Muscle layer of duodenum (tissue), 2 donors: ENCODE data around the gene CNOT4.

Experiments
- H3K27ac ChIP-seq: one replicate; pipeline ENCODE4 v1.7.0; 2013; ENCODE audit warnings: mild to moderate bottlenecking, low read length
- H3K27me3 ChIP-seq: one replicate; pipeline ENCODE4 v1.7.0; 2013; ENCODE audit warnings: low read depth, mild to moderate bottlenecking, control low read depth, low read length
- H3K36me3 ChIP-seq, 2 donors: one replicate each; pipeline ENCODE4 v1.7.0; 2013; ENCODE audit warnings: low read length in 2 of 2, control low read depth in 1 of 2, mild to moderate bottlenecking in 1 of 2; ENCODE audit not compliant: insufficient read depth in 2 of 2, control insufficient read depth in 1 of 2
- H3K4me1 ChIP-seq, 2 donors: one replicate each; pipeline ENCODE4 v1.7.0; 2013; ENCODE audit warnings: low read length in 2 of 2, mild to moderate bottlenecking in 2 of 2, control low read depth in 1 of 2, moderate library complexity in 1 of 2; ENCODE audit not compliant: insufficient read depth in 2 of 2, control insufficient read depth in 1 of 2
- H3K4me3 ChIP-seq, 2 donors: one replicate each; pipeline ENCODE4 v1.7.0; 2013; ENCODE audit warnings: low read length in 2 of 2, low read depth in 1 of 2, mild to moderate bottlenecking in 1 of 2
- H3K9me3 ChIP-seq, 2 donors: one replicate each; pipeline ENCODE4 v1.7.0; 2013; ENCODE audit warnings: low read length in 2 of 2, control low read depth in 1 of 2, mild to moderate bottlenecking in 1 of 2; ENCODE audit not compliant: control insufficient read depth in 1 of 2
- donor health status: healthy.

The CNOT4 gene

GRCh38 chr7:135537905-135538304, 28.0 kb upstream of the CNOT4 start:
- no peaks in the 10 kb centered on the region for H3K4me1 ChIP-seq
- no peaks in the 10 kb centered on the region for H3K9me3 ChIP-seq
- H3K27ac ChIP-seq: no peak overlapping the region
- no peaks in the 10 kb centered on the region for H3K27me3 ChIP-seq
- H3K36me3 ChIP-seq: no peaks in the 10 kb centered on the region
- no peak overlapping the region for H3K4me3 ChIP-seq

- no peak overlapping the region for H3K27ac ChIP-seq
- no peaks in the 10 kb centered on the region for H3K36me3 ChIP-seq
- no peaks in the 10 kb centered on the region for H3K4me1 ChIP-seq
- H3K9me3 ChIP-seq: no peaks in the 10 kb centered on the region
- no peaks in the 10 kb centered on the region for H3K27me3 ChIP-seq
- no peak overlapping the region for H3K4me3 ChIP-seq
Observed at GRCh38 chr7:135537453-135537852, 27.6 kb upstream of the CNOT4 start.

GRCh38 chr7:135536150-135536549, 26.2 kb upstream of the CNOT4 start:
- H3K4me1 ChIP-seq: no peaks in the 10 kb centered on the region
- no peaks in the 10 kb centered on the region for H3K27me3 ChIP-seq
- H3K27ac ChIP-seq: no peak overlapping the region
- H3K4me3 ChIP-seq: no peak overlapping the region
- no peaks in the 10 kb centered on the region for H3K9me3 ChIP-seq
- H3K36me3 ChIP-seq: no peaks in the 10 kb centered on the region

GRCh38 chr7:135527025-135527424, 17.1 kb upstream of the CNOT4 start:
- no peaks in the 10 kb centered on the region for H3K4me1 ChIP-seq
- H3K36me3 ChIP-seq: no peaks in the 10 kb centered on the region
- H3K27me3 ChIP-seq: no peaks in the 10 kb centered on the region
- no peak overlapping the region for H3K4me3 ChIP-seq
- no peaks in the 10 kb centered on the region for H3K9me3 ChIP-seq
- H3K27ac ChIP-seq: no peak overlapping the region

GRCh38 chr7:135525426-135525825, 15.5 kb upstream of the CNOT4 start:
- Histone ChIP-seq H3K9me3 (no peaks in the 10 kb centered on the region), H3K27me3 (no peaks in the 10 kb centered on the region), H3K4me3 (no peak overlapping the region), H3K36me3 (no peaks in the 10 kb centered on the region), H3K27ac (no peak overlapping the region), H3K4me1 (no peaks in the 10 kb centered on the region)

- no peaks in the 10 kb centered on the region for H3K27me3 ChIP-seq
- H3K4me3 ChIP-seq: no peak overlapping the region
- H3K27ac ChIP-seq: no peak overlapping the region
- H3K36me3 ChIP-seq: no peaks in the 10 kb centered on the region
- no peaks in the 10 kb centered on the region for H3K4me1 ChIP-seq
- H3K9me3 ChIP-seq: no peaks in the 10 kb centered on the region
Observed at GRCh38 chr7:135523146-135523545, 13.2 kb upstream of the CNOT4 start.

GRCh38 chr7:135522509-135522908, 12.6 kb upstream of the CNOT4 start:
- no peaks in the 10 kb centered on the region for H3K4me1 ChIP-seq
- no peaks in the 10 kb centered on the region for H3K36me3 ChIP-seq
- H3K27me3 ChIP-seq: no peaks in the 10 kb centered on the region
- H3K9me3 ChIP-seq: no peaks in the 10 kb centered on the region
- no peak overlapping the region for H3K27ac ChIP-seq
- no peak overlapping the region for H3K4me3 ChIP-seq

- no peaks in the 10 kb centered on the region for H3K9me3 ChIP-seq
- no peaks in the 10 kb centered on the region for H3K27me3 ChIP-seq
- no peaks in the 10 kb centered on the region for H3K4me1 ChIP-seq
- no peak overlapping the region for H3K4me3 ChIP-seq
- no peaks in the 10 kb centered on the region for H3K36me3 ChIP-seq
- H3K27ac ChIP-seq: no peak overlapping the region
Observed at GRCh38 chr7:135519871-135520270, 10.0 kb upstream of the CNOT4 start.

- Histone ChIP-seq H3K27me3 (no peaks in the 10 kb centered on the region), H3K4me3 (no peak overlapping the region)
Observed at GRCh38 chr7:135519233-135519688, 9.4 kb upstream of the CNOT4 start.

GRCh38 chr7:135518748-135519147, 8.8 kb upstream of the CNOT4 start:
- Histone ChIP-seq H3K27ac (no peak overlapping the region), H3K36me3 (no peaks in the 10 kb centered on the region), H3K4me1 (no peaks in the 10 kb centered on the region), H3K27me3 (no peaks in the 10 kb centered on the region), H3K9me3 (no peaks in the 10 kb centered on the region), H3K4me3 (no peak overlapping the region)

More at GRCh38 chr7:135519233-135519688, 9.4 kb upstream of the CNOT4 start:
- no peaks in the 10 kb centered on the region for H3K9me3 ChIP-seq
- H3K4me1 ChIP-seq: no peaks in the 10 kb centered on the region
- no peaks in the 10 kb centered on the region for H3K36me3 ChIP-seq
- H3K27ac ChIP-seq: no peak overlapping the region

- Histone ChIP-seq H3K27ac (no peak overlapping the region), H3K9me3 (no peaks in the 10 kb centered on the region), H3K36me3 (no peaks in the 10 kb centered on the region), H3K27me3 (no peaks in the 10 kb centered on the region), H3K4me1 (no peaks in the 10 kb centered on the region), H3K4me3 (no peak overlapping the region)
Observed at GRCh38 chr7:135517060-135517459, 7.2 kb upstream of the CNOT4 start.

- Histone ChIP-seq H3K36me3 (peaks cover 0 to under 1% of the 10 kb centered on the region in 2 donors), H3K9me3 (no peaks in the 10 kb centered on the region), H3K4me1 (peaks cover 0 to 5% of the 10 kb centered on the region in 2 donors), H3K4me3 (no peak overlapping the region), H3K27ac (no peak overlapping the region), H3K27me3 (no peaks in the 10 kb centered on the region)
Observed at GRCh38 chr7:135514856-135515255, 5.0 kb upstream of the CNOT4 start.
